Renal cortical epithelial cell (primary cell): ENCODE data around the gene ATP10B. TPM values are rescaled to one million over a fixed set of nuclear protein-coding genes. Genes with fewer than 3 reads are reported as not detected.

ENCODE experiments used
- DNase-seq: peaks from one replicate; pipeline ENCODE4 v3.0.0-alpha.2; 2011; ENCODE audit warnings: low read depth
- total RNA-seq: library from RNA; depleted of rRNA; stranded (reverse); fragments of >200 nt; gene quantifications from 2 replicates; pipeline ENCODE4 v1.2.3, GENCODE V29; 2014

ATP10B gene
- total RNA-seq, 1 donor from 2014 or later = 0.10 TPM

- DNase-seq = no peak
These were observed 338.5 kb downstream of the ATP10B start for GRCh38 chr5:160513485-160513884.
